A549 (cell line): Measurements from ENCODE around the gene RSPH6A. TPM values are rescaled to one million over a fixed set of nuclear protein-coding genes. Genes with fewer than 3 reads are reported as not detected.

ENCODE experiments used
- ATAC-seq, 2 experiments: fragments of 200-7000 bp in 1 of 2; fragments of >200 bp in 1 of 2; cut with Nextera tagmentation in 1 of 2; cut with Tn5 transposase in 1 of 2; 3 replicates each; pipeline versions ENCODE4 v1.8.0 to v1.9.1; 2018 to 2020; ENCODE audit warnings: mild to moderate bottlenecking in 1 of 2, moderate library complexity in 1 of 2
- CTCF ChIA-PET: fragments of 300-600 bp; sonication (Branson Sonifier 250); formaldehyde crosslinking; extraction: SDS; loops from one replicate; lab custom pipeline; 2021; ENCODE audit warnings: antibody characterized with exemption, inconsistent platforms; lab: Yijun Ruan, JAX
- POLR2A ChIA-PET: fragments of 350-600 bp; formaldehyde crosslinking; extraction: SDS; loops from one replicate; lab custom pipeline; 2021; ENCODE audit warnings: antibody characterized with exemption, inconsistent platforms; lab: Yijun Ruan, JAX
- DNase-seq, 2 experiments: peaks; one replicate each; pipeline versions ENCODE4 v3.0.0 to v3.0.0-alpha.2; 2011 to 2016; ENCODE audit warnings: low read depth in 1 of 2, low spot score in 1 of 2
- FAIRE-seq: peaks from 2 replicates; lab custom pipeline; 2011; peaks lifted over from hg19 to GRCh38; lab: Jason Lieb, UNC
- H3K27ac ChIP-seq, 2 experiments: fragments of >200 bp; sonication (Bioruptor Twin); formaldehyde crosslinking; 3 replicates each; pipeline ENCODE4 v1.5.1; 2016 to 2017
- H3K4me1 ChIP-seq: fragments of >200 bp; sonication (Bioruptor Twin); formaldehyde crosslinking; 3 replicates; pipeline ENCODE4 v1.6.1; 2016
- H3K4me2 ChIP-seq: fragments of >200 bp; sonication (Bioruptor Twin); formaldehyde crosslinking; 3 replicates; pipeline ENCODE4 v1.6.1; 2016
- H3K4me3 ChIP-seq: fragments of >200 bp; sonication (Bioruptor Twin); formaldehyde crosslinking; 3 replicates; pipeline ENCODE4 v1.5.1; 2016
- H3K9me3 ChIP-seq: fragments of >200 bp; sonication (Bioruptor Twin); formaldehyde crosslinking; 3 replicates; pipeline ENCODE4 v1.6.1; 2016
- ATOH8 ChIP-seq: fragments of 250-450 bp; sonication (Bioruptor Pico); IDR thresholded peaks from 2 replicates; pipeline ENCODE4 v1.5.0; 2020; ENCODE audit warnings: low read depth, mild to moderate bottlenecking, moderate library complexity
- CBX2 ChIP-seq: fragments of 200-600 bp; sonication (generic); IDR thresholded peaks from 2 replicates; pipeline ENCODE4 v1.6.1; 2016; ENCODE audit warnings: low read depth, mild to moderate bottlenecking, borderline replicate concordance
- CHD4 ChIP-seq: fragments of 200-600 bp; sonication (generic); IDR thresholded peaks from 2 replicates; pipeline ENCODE4 v1.6.1; 2016; ENCODE audit warnings: antibody characterized with exemption, mild to moderate bottlenecking, borderline replicate concordance
- KDM1A ChIP-seq: fragments of 200-600 bp; sonication (generic); IDR thresholded peaks from 2 replicates; pipeline ENCODE4 v1.6.1; 2016; ENCODE audit warnings: low read depth, mild to moderate bottlenecking
- MYC ChIP-seq: IDR thresholded peaks from 2 replicates; pipeline ENCODE4 v1.6.1; 2012; ENCODE audit warnings: mild to moderate bottlenecking, inconsistent platforms, low read length, improper control_type of control experiment, borderline replicate concordance
- WGBS: methylation state at CpG from one replicate; pipeline ENCODE4 v1.1.6; 2017; ENCODE audit errors: missing lambda C conversion rate; 5-methylcytosine and 5-hydroxymethylcytosine counted together
- polyA plus RNA-seq, 4 experiments: library from polyadenylated mRNA; depleted of rRNA in 3 of 4; stranded (reverse); fragments of >200 nt; fragmentation: RNase III in 1 of 4; extraction: RNeasy Plus Mini Kit Qiagen cat#74134 plus additional on column Dnase treatment in 1 of 4; gene quantifications; 2 replicates in 3 of 4; 3 replicates in 1 of 4; pipeline ENCODE4 v1.2.3, GENCODE V29; 2011 to 2017
- TF ChIP-seq, protein P1 (sequence below): IDR thresholded peaks from 2 replicates; pipeline ENCODE4 v1.6.1; 2012
- TF ChIP-seq, protein P2 (sequence below): fragments of >200 bp; sonication (Bioruptor Twin); formaldehyde crosslinking; IDR thresholded peaks from 2 replicates; pipeline ENCODE4 v1.6.1; 2016
- TF ChIP-seq, protein P3 (sequence below): fragments of 150-350 bp; IDR thresholded peaks from 2 replicates; pipeline ENCODE4 v1.6.1; 2014; ENCODE audit warnings: low read depth, mild to moderate bottlenecking, low read length

The RSPH6A gene
- polyA plus RNA-seq, 2 of the 4 experiments (the other 2 are of a cell fraction), result not detected

DNA sequence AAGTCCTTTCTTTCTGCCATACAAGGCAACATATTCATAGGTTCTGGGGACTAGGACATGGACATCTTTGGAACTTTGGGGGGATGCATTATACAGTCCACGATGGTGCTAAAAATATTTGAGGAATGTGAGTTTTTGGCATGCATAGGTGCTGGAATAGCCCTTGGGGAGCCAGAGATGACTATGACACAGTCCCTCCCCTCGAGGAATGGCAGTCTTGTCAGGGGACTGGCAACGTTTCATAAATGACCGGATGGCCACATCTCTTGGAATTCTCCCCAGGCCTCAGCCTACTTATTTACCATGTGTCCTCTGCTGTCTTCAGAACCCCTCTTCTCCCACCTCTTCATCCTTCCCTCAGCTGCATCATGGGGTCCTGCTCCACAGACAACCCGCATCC, 68.2 kb downstream of the RSPH6A start:
- ChIA-PET POLR2A (no interaction called here), CTCF (interaction anchor here (0.7 to 9.5 kb wide), 3 partner anchors 9 to 32 kb away, joined by 3 to 68 read pairs (median 9); partner anchors contain the start of gene SIX5)
- TF ChIP-seq CHD4, result no peak
- no peak for TF ChIP-seq KDM1A
- no peak for TF ChIP-seq ATOH8
- TF ChIP-seq CBX2, result no peak
- no peak for TF ChIP-seq MYC
- TF ChIP-seq, protein P1, sequence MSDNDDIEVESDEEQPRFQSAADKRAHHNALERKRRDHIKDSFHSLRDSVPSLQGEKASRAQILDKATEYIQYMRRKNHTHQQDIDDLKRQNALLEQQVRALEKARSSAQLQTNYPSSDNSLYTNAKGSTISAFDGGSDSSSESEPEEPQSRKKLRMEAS, result no peak
- TF ChIP-seq, protein P2, sequence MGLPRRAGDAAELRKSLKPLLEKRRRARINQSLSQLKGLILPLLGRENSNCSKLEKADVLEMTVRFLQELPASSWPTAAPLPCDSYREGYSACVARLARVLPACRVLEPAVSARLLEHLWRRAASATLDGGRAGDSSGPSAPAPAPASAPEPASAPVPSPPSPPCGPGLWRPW, result no peak
- TF ChIP-seq, protein P3, sequence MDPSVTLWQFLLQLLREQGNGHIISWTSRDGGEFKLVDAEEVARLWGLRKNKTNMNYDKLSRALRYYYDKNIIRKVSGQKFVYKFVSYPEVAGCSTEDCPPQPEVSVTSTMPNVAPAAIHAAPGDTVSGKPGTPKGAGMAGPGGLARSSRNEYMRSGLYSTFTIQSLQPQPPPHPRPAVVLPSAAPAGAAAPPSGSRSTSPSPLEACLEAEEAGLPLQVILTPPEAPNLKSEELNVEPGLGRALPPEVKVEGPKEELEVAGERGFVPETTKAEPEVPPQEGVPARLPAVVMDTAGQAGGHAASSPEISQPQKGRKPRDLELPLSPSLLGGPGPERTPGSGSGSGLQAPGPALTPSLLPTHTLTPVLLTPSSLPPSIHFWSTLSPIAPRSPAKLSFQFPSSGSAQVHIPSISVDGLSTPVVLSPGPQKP, result no peak
- ATAC-seq, result no peak
- no peaks in the 10 kb centered on the region for H3K4me1 ChIP-seq
- H3K4me3 ChIP-seq, result no peak overlapping the region
- no peak overlapping the region for H3K27ac ChIP-seq
- FAIRE-seq, result no peak
- no peak overlapping the region for H3K4me2 ChIP-seq
- no peak for DNase-seq
- WGBS, result 60% methylated on average over 5 of the region's 5 CpGs
- H3K9me3 ChIP-seq, result no peaks in the 10 kb centered on the region

Other genes starting within 250 kb of the RSPH6A start
- gene OPA3, start 230.5 kb downstream of the RSPH6A start, polyA plus RNA-seq (2011; rRNA removed), result 21.8 and 29.1 TPM in 2 replicates
- 13.8 to 15.9 TPM (median 15.6 TPM) in 3 replicates for gene OPA3, start 230.5 kb downstream of the RSPH6A start, polyA plus RNA-seq (2017; fragmentation: RNase III; extraction: RNeasy Plus Mini Kit Qiagen cat#74134 plus additional on column Dnase treatment)
- gene GPR4, start 213.1 kb downstream of the RSPH6A start, polyA plus RNA-seq (2011; rRNA removed), result 0.10 TPM in 1 of 2 replicates, not detected in the other
- gene GPR4, start 213.1 kb downstream of the RSPH6A start, polyA plus RNA-seq (2017; fragmentation: RNase III; extraction: RNeasy Plus Mini Kit Qiagen cat#74134 plus additional on column Dnase treatment), result 0.03 to 0.12 TPM (median 0.04 TPM) in 3 replicates
- gene EML2, start 175.9 kb downstream of the RSPH6A start, polyA plus RNA-seq (2011; rRNA removed), result 19.9 and 22.7 TPM in 2 replicates
- 25.9 to 30.6 TPM (median 29.0 TPM) in 3 replicates for gene EML2, start 175.9 kb downstream of the RSPH6A start, polyA plus RNA-seq (2017; fragmentation: RNase III; extraction: RNeasy Plus Mini Kit Qiagen cat#74134 plus additional on column Dnase treatment)
- gene GIPR, start 147.1 kb downstream of the RSPH6A start, polyA plus RNA-seq (2011; rRNA removed), result 0.83 and 1.2 TPM in 2 replicates
- gene GIPR, start 147.1 kb downstream of the RSPH6A start, polyA plus RNA-seq (2017; fragmentation: RNase III; extraction: RNeasy Plus Mini Kit Qiagen cat#74134 plus additional on column Dnase treatment), result 0.96 to 1.6 TPM (median 1.4 TPM) in 3 replicates
- gene SNRPD2, start 123.4 kb downstream of the RSPH6A start, polyA plus RNA-seq (2011; rRNA removed), result 974 and 1,002 TPM in 2 replicates
- 785 to 834 TPM (median 811 TPM) in 3 replicates for gene SNRPD2, start 123.4 kb downstream of the RSPH6A start, polyA plus RNA-seq (2017; fragmentation: RNase III; extraction: RNeasy Plus Mini Kit Qiagen cat#74134 plus additional on column Dnase treatment)
- 9.4 and 10.3 TPM in 2 replicates for gene QPCTL, start 122.6 kb downstream of the RSPH6A start, polyA plus RNA-seq (2011; rRNA removed)
- 6.7 to 10.4 TPM (median 8.4 TPM) in 3 replicates for gene QPCTL, start 122.6 kb downstream of the RSPH6A start, polyA plus RNA-seq (2017; fragmentation: RNase III; extraction: RNeasy Plus Mini Kit Qiagen cat#74134 plus additional on column Dnase treatment)
- 4.9 and 6.9 TPM in 2 replicates for gene FBXO46, start 84.4 kb downstream of the RSPH6A start, polyA plus RNA-seq (2011; rRNA removed)
- gene FBXO46, start 84.4 kb downstream of the RSPH6A start, polyA plus RNA-seq (2017; fragmentation: RNase III; extraction: RNeasy Plus Mini Kit Qiagen cat#74134 plus additional on column Dnase treatment), result 10.9 to 12.7 TPM (median 11.5 TPM) in 3 replicates
- gene MEIOSIN, start 81.9 kb downstream of the RSPH6A start, polyA plus RNA-seq (2011; rRNA removed), result 0.05 TPM in 1 of 2 replicates, not detected in the other
- gene MEIOSIN, start 81.9 kb downstream of the RSPH6A start, polyA plus RNA-seq (2017; fragmentation: RNase III; extraction: RNeasy Plus Mini Kit Qiagen cat#74134 plus additional on column Dnase treatment), result 0.04 TPM in 1 of 3 replicates, not detected in the others
- gene SIX5, start 46.1 kb downstream of the RSPH6A start, polyA plus RNA-seq (2011; rRNA removed), result 8.9 and 10.0 TPM in 2 replicates
- gene SIX5, start 46.1 kb downstream of the RSPH6A start, polyA plus RNA-seq (2017; fragmentation: RNase III; extraction: RNeasy Plus Mini Kit Qiagen cat#74134 plus additional on column Dnase treatment), result 19.6 to 24.7 TPM (median 24.7 TPM) in 3 replicates
- gene DMPK, start 32.8 kb downstream of the RSPH6A start, polyA plus RNA-seq (2011; rRNA removed), result 12.5 and 21.6 TPM in 2 replicates
- 46.3 to 57.5 TPM (median 56.6 TPM) in 3 replicates for gene DMPK, start 32.8 kb downstream of the RSPH6A start, polyA plus RNA-seq (2017; fragmentation: RNase III; extraction: RNeasy Plus Mini Kit Qiagen cat#74134 plus additional on column Dnase treatment)
- 17.1 and 17.5 TPM in 2 replicates for gene DMWD, start 22.5 kb downstream of the RSPH6A start, polyA plus RNA-seq (2011; rRNA removed)
- 29.9 to 31.3 TPM (median 29.9 TPM) in 3 replicates for gene DMWD, start 22.5 kb downstream of the RSPH6A start, polyA plus RNA-seq (2017; fragmentation: RNase III; extraction: RNeasy Plus Mini Kit Qiagen cat#74134 plus additional on column Dnase treatment)
- 92.6 and 105 TPM in 2 replicates for gene SYMPK, start 47.8 kb upstream of the RSPH6A start, polyA plus RNA-seq (2011; rRNA removed)
- gene SYMPK, start 47.8 kb upstream of the RSPH6A start, polyA plus RNA-seq (2017; fragmentation: RNase III; extraction: RNeasy Plus Mini Kit Qiagen cat#74134 plus additional on column Dnase treatment), result 57.8 to 61.9 TPM (median 58.1 TPM) in 3 replicates
- gene FOXA3, start 49.0 kb upstream of the RSPH6A start, polyA plus RNA-seq (2011; rRNA removed), result 5.3 and 6.5 TPM in 2 replicates
- 1.2 to 1.6 TPM (median 1.3 TPM) in 3 replicates for gene FOXA3, start 49.0 kb upstream of the RSPH6A start, polyA plus RNA-seq (2017; fragmentation: RNase III; extraction: RNeasy Plus Mini Kit Qiagen cat#74134 plus additional on column Dnase treatment)
- gene IRF2BP1, start 70.8 kb upstream of the RSPH6A start, polyA plus RNA-seq (2011; rRNA removed), result 9.5 and 10.9 TPM in 2 replicates
- gene IRF2BP1, start 70.8 kb upstream of the RSPH6A start, polyA plus RNA-seq (2017; fragmentation: RNase III; extraction: RNeasy Plus Mini Kit Qiagen cat#74134 plus additional on column Dnase treatment), result 20.1 to 23.1 TPM (median 21.3 TPM) in 3 replicates
- 2.1 and 3.4 TPM in 2 replicates for gene MYPOP, start 87.3 kb upstream of the RSPH6A start, polyA plus RNA-seq (2011; rRNA removed)
- 7.9 to 10.6 TPM (median 10.5 TPM) in 3 replicates for gene MYPOP, start 87.3 kb upstream of the RSPH6A start, polyA plus RNA-seq (2017; fragmentation: RNase III; extraction: RNeasy Plus Mini Kit Qiagen cat#74134 plus additional on column Dnase treatment)
- gene NANOS2, start 99.5 kb upstream of the RSPH6A start, polyA plus RNA-seq (2011; rRNA removed), result not detected in 2 replicates
- gene NANOS2, start 99.5 kb upstream of the RSPH6A start, polyA plus RNA-seq (2017; fragmentation: RNase III; extraction: RNeasy Plus Mini Kit Qiagen cat#74134 plus additional on column Dnase treatment), result not detected in 3 replicates
- gene NOVA2, start 158.6 kb upstream of the RSPH6A start, polyA plus RNA-seq (2011; rRNA removed), result 0.06 and 0.17 TPM in 2 replicates
- gene NOVA2, start 158.6 kb upstream of the RSPH6A start, polyA plus RNA-seq (2017; fragmentation: RNase III; extraction: RNeasy Plus Mini Kit Qiagen cat#74134 plus additional on column Dnase treatment), result 0.13 to 0.30 TPM (median 0.24 TPM) in 3 replicates
- gene CCDC61, start 180.2 kb upstream of the RSPH6A start, polyA plus RNA-seq (2011; rRNA removed), result 3.2 and 4.1 TPM in 2 replicates
- gene CCDC61, start 180.2 kb upstream of the RSPH6A start, polyA plus RNA-seq (2017; fragmentation: RNase III; extraction: RNeasy Plus Mini Kit Qiagen cat#74134 plus additional on column Dnase treatment), result 6.9 to 9.0 TPM (median 8.2 TPM) in 3 replicates
- gene PGLYRP1, start 207.7 kb upstream of the RSPH6A start, polyA plus RNA-seq (2011; rRNA removed), result not detected in 2 replicates
- not detected in 3 replicates for gene PGLYRP1, start 207.7 kb upstream of the RSPH6A start, polyA plus RNA-seq (2017; fragmentation: RNase III; extraction: RNeasy Plus Mini Kit Qiagen cat#74134 plus additional on column Dnase treatment)
- gene IGFL4, start 225.7 kb upstream of the RSPH6A start, polyA plus RNA-seq (2011; rRNA removed), result 1.7 and 2.4 TPM in 2 replicates
- gene IGFL4, start 225.7 kb upstream of the RSPH6A start, polyA plus RNA-seq (2017; fragmentation: RNase III; extraction: RNeasy Plus Mini Kit Qiagen cat#74134 plus additional on column Dnase treatment), result 1.3 to 3.1 TPM (median 2.8 TPM) in 3 replicates